Astrocyte of the cerebellum (primary cell): ENCODE measurements around the gene GARIN3.

ENCODE experiments used
- DNase-seq: peaks from one replicate; pipeline ENCODE4 v3.0.0-alpha.2; 2011; ENCODE audit warnings: low read depth
- H3K4me3 ChIP-seq: 2 replicates; pipeline ENCODE4 v1.5.1; 2011; ENCODE audit warnings: mild to moderate bottlenecking, low read depth, low read length, moderate library complexity
- in situ Hi-C: cut with HindIII; loops from 2 replicates; pipeline ENCODE4 v1.10.0; 2017; ENCODE audit warnings: low sequenced_read_pairs
- TF ChIP-seq, protein P1 (sequence below): IDR thresholded peaks from 2 replicates; pipeline ENCODE4 v1.5.1; 2012; ENCODE audit warnings: low read length, low read depth, moderate library complexity, mild to moderate bottlenecking; ENCODE audit errors: missing control alignments

The GARIN3 gene

GRCh38 chr5:157164521-157164920 lies 1.5 kb downstream of the GARIN3 start:
- TF ChIP-seq, protein P1, sequence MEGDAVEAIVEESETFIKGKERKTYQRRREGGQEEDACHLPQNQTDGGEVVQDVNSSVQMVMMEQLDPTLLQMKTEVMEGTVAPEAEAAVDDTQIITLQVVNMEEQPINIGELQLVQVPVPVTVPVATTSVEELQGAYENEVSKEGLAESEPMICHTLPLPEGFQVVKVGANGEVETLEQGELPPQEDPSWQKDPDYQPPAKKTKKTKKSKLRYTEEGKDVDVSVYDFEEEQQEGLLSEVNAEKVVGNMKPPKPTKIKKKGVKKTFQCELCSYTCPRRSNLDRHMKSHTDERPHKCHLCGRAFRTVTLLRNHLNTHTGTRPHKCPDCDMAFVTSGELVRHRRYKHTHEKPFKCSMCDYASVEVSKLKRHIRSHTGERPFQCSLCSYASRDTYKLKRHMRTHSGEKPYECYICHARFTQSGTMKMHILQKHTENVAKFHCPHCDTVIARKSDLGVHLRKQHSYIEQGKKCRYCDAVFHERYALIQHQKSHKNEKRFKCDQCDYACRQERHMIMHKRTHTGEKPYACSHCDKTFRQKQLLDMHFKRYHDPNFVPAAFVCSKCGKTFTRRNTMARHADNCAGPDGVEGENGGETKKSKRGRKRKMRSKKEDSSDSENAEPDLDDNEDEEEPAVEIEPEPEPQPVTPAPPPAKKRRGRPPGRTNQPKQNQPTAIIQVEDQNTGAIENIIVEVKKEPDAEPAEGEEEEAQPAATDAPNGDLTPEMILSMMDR = no peak
- DNase-seq = no peak
- no peak overlapping the region for H3K4me3 ChIP-seq
- in situ Hi-C loops = no loop called here

DNA sequence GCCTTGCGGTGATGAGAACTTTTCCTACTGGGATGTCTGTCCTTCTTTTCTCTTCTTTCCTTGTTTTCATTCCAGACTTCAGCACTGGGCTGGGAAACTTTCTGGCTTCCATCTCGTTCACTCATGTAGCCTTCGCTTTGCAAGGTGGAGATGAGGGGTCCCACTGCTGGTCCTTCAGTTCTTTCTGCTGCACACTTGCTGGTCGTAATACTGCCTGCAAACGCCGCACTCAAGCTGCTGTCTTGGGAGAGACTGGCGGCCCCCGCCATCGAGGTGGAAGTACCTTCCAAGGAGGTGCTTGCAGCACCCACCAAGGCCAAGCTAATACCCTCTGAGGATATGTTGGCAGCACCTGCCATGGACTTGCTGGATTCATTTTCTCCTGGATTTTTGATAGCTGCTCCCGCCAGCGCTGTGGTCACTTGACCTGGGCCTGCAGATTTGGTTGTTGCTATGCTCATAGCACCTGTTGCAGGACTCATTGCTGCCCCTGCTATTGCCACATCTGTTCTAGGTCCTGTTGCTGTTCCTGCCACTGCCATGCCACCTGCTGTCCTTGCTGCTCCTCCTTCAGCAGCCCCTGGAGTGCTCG lies 3.0 kb downstream of the GARIN3 start:
- no peak for DNase-seq
- in situ Hi-C loops = no loop called here
- TF ChIP-seq, protein P1 = no peak
- no peak overlapping the region for H3K4me3 ChIP-seq

GRCh38 chr5:157161996-157162395 lies 4.1 kb downstream of the GARIN3 start:
- H3K4me3 ChIP-seq = no peak overlapping the region
- no peak for DNase-seq
- TF ChIP-seq, protein P1 = no peak
- in situ Hi-C loops = no loop called here

DNA sequence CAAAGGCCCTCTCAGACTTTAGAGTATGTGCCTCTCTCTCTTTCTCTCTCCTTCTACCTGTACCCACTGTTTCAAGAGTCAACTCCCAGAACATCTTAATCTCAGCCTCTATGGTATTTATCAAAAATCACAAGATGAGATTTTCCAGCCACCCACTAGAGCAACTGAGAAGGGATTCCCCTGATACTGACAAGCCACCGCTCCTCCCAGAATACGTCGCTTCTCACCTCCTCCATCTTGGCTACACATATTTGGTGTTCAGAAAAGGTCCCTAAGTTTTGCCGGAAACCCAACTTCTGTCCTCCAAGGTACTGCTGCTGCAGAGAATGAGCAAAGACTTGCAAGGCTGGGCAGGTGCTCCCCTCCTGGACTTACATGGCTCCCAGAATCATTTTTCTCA lies 6.1 kb downstream of the GARIN3 start:
- in situ Hi-C loops = no loop called here
- DNase-seq = no peak
- no peak overlapping the region for H3K4me3 ChIP-seq
- TF ChIP-seq, protein P1 = no peak

DNA sequence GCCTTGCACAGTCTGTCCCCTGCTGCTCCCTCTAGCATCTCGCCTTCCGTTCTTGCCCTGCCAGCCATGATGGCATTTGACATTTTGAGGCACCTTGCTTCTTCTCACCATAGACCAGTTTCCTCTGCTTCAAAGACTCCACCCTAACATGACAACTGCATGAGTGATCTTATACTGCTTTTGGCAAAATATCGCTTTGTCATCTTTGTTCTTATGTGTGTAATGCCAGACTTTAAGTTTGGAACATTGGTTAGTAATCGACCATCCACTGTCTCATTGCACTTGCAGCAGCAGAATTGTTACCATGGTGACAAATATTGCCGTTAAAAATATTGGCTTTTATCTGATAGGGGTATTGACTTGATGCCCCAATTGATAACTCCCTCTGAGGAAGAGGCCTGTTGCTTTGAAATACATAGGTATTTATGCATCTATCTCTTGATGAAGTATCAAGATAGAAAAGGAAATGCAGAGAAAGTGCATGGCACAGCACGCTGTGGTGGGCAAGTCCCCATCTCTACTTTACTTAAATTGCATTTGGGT lies 6.8 kb downstream of the GARIN3 start:
- no peak overlapping the region for H3K4me3 ChIP-seq
- DNase-seq = no peak
- TF ChIP-seq, protein P1 = no peak
- in situ Hi-C loops = no loop called here

DNA sequence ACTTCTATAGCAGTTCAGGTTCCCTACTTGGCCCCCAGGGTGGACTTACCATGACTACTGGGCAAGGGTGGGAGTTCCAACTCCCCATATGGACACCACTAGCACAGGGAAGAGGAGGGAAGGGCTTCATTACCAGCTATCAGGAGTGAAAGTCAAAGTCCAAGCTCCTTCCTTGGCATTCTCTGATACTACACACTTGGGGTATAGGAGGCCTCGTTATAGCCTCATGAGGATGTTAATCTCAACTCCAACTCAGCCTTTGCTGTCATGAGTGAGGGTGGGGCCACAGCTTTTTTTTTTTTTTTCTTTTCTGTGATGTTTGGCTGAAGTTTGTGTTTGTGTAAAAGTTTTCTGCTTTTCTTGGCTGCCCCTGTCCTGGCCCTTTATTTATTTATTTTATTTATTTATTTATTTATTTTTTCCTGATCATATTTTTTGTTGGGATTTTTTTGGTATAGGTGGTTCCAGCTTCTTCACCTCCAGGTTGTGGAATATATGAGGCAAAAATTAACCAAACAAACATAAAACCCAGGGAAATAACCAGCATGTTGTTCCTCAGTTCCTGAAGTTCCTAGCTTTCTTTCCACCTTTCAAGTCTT lies 8.7 kb downstream of the GARIN3 start:
- DNase-seq = no peak
- TF ChIP-seq, protein P1 = no peak
- in situ Hi-C loops = no loop called here
- no peak overlapping the region for H3K4me3 ChIP-seq
